Measurements from ENCODE around the gene MEAK7. TPM values are rescaled to one million over a fixed set of nuclear protein-coding genes. Genes with fewer than 3 reads are reported as not detected.

The MEAK7 gene
- total RNA-seq, 4 donors from 2014 or later = 20.3 to 29.1 (median 21.8) TPM

GRCh38 chr16:84500531-84500930 lies 3.9 kb downstream of the MEAK7 start:
- intact Hi-C loops (cut with DNase I; ENCODE audit: low total_unique reads) = no loop called here
- in situ Hi-C loops (cut with MboI; ENCODE audit: low pct_ligation_motif_present in 1 of 4, low pct_unique_long_range_greater_than_20kb in 1 of 4, low sequenced_read_pairs in 3 of 4) = loop anchor here in 2 of 4 donors (25.0 kb wide), 2 partner anchors 212 to 237 kb away; no protein-coding TSS in a partner anchor
- Histone ChIP-seq H3K36me3 (peaks cover 0 to 20% (median under 1%) of the 10 kb centered on the region in 4 donors), H3K4me3 (no peak overlapping the region), H3K27me3 (no peaks in the 10 kb centered on the region), H3K9me3 (no peaks in the 10 kb centered on the region), H3K4me1 (peaks cover 12 to 17% (median 14%) of the 10 kb centered on the region in 4 donors), H3K27ac (no peak overlapping the region)
- no peak for DNase-seq
- TF ChIP-seq, protein P1, sequence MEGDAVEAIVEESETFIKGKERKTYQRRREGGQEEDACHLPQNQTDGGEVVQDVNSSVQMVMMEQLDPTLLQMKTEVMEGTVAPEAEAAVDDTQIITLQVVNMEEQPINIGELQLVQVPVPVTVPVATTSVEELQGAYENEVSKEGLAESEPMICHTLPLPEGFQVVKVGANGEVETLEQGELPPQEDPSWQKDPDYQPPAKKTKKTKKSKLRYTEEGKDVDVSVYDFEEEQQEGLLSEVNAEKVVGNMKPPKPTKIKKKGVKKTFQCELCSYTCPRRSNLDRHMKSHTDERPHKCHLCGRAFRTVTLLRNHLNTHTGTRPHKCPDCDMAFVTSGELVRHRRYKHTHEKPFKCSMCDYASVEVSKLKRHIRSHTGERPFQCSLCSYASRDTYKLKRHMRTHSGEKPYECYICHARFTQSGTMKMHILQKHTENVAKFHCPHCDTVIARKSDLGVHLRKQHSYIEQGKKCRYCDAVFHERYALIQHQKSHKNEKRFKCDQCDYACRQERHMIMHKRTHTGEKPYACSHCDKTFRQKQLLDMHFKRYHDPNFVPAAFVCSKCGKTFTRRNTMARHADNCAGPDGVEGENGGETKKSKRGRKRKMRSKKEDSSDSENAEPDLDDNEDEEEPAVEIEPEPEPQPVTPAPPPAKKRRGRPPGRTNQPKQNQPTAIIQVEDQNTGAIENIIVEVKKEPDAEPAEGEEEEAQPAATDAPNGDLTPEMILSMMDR (IDR thresholded peaks at IDR 0.05) = no peak
- TF ChIP-seq POLR2AphosphoS5 (IDR thresholded peaks at IDR 0.05) (no peak), EP300 (IDR thresholded peaks at IDR 0.05; ENCODE audit: low read depth) (no peak), POLR2A (IDR thresholded peaks at IDR 0.05) (no peak)
- 90% methylated on average over 13 of the region's 13 CpGs; no CpG with 5 or more reads in 1 of the 2 donors for WGBS, 2 donors (ENCODE audit: low coverage in 1 of 2)

DNA sequence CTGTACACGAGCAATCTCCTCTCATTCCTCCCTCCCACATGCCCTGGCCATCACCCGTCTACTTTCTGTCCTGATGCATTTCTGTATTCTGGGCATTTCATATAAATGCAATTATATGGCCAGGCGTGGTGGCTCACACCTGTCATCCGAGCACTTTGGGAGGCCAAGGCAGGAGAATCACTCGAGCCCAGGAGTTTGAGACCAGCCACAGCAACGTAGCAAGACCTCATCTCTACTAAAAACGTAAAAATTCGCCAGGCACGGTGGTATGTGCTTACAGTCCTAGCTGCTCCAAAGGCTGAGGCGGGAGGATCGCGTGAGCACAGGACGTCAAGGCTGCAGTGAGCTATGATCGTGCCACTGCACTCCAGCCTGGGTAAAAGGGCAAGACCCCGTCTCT lies 4.8 kb downstream of the MEAK7 start:
- Histone ChIP-seq H3K9me3 (no peaks in the 10 kb centered on the region), H3K27ac (no peak overlapping the region), H3K27me3 (no peaks in the 10 kb centered on the region), H3K4me3 (no peak overlapping the region), H3K4me1 (peaks cover 5 to 8% (median 7%) of the 10 kb centered on the region in 4 donors), H3K36me3 (peaks cover 0 to 24% (median 5%) of the 10 kb centered on the region in 4 donors)
- TF ChIP-seq EP300 (IDR thresholded peaks at IDR 0.05; ENCODE audit: low read depth) (no peak), POLR2AphosphoS5 (IDR thresholded peaks at IDR 0.05) (no peak), POLR2A (IDR thresholded peaks at IDR 0.05) (no peak)
- TF ChIP-seq, protein P1 (IDR thresholded peaks at IDR 0.05) = no peak
- in situ Hi-C loops (cut with MboI; ENCODE audit: low pct_ligation_motif_present in 1 of 4, low pct_unique_long_range_greater_than_20kb in 1 of 4, low sequenced_read_pairs in 3 of 4) (loop anchor here (25.0 kb wide), 5 partner anchors 213 to 537 kb away; partner anchors contain the start of genes NECAB2 (in 2 of the 4), OSGIN1 (in 2 of the 4) and MBTPS1 (in 1 of the 4)), intact Hi-C loops (cut with DNase I; ENCODE audit: low total_unique reads) (no loop called here)
- WGBS, 2 donors (ENCODE audit: low coverage in 1 of 2) = 88 to 93% methylated on average over 7 to 15 of the region's 15 CpGs
- DNase-seq = no peak

DNA sequence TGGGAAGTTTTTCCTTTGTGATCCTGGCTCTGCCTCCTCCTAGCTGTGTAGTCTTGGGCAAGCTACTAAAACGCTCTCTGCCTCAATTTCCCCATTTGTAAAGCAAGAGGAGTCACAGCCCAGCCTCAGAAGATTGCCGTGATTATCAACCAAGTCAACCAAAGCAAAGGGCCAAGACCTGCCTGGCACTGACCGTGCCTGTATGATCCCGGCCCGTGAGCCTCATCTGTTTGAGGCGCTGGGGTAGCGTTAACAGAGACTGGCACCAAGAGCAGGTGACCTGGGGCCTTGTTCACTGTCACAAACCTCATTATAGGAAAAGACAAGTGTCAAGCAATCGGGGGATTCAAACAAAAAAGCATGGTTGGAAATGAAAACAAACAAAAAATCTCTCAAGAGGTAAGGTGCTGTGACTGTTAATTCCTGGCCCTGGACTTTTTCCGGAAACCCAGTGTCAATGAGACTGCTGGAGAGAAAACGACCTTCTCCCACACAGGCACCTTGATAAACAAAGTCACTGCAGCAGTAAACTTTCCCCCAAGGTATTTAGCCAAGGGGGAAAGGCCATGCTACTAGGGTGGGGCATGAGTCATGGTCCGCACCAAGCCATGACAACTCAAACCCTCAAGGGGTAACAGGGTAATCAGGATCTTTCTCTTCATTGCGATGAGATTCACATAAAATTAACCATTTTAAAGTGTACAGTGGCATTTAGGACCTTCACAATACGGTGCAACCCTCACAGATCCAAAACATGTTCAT lies 5.4 kb downstream of the MEAK7 start:
- no peak overlapping the region for H3K4me3 ChIP-seq
- TF ChIP-seq EP300 (IDR thresholded peaks at IDR 0.05; ENCODE audit: low read depth) (no peak), POLR2AphosphoS5 (IDR thresholded peaks at IDR 0.05) (no peak)
- TF ChIP-seq, protein P1 (IDR thresholded peaks at IDR 0.05) = no peak
- H3K27ac ChIP-seq = no peak overlapping the region
- peaks cover 0 to 24% (median 8%) of the 10 kb centered on the region in 4 donors for H3K36me3 ChIP-seq
- in situ Hi-C loops (cut with MboI; ENCODE audit: low pct_ligation_motif_present in 1 of 4, low pct_unique_long_range_greater_than_20kb in 1 of 4, low sequenced_read_pairs in 3 of 4) = loop anchor here in 3 of 4 donors (25.0 kb wide), 3 partner anchors 387 to 537 kb away; partner anchors contain the start of genes NECAB2 (in 2 of the 3), OSGIN1 (in 2 of the 3) and MBTPS1 (in 1 of the 3)
- no peak for DNase-seq
- WGBS, 2 donors (ENCODE audit: low coverage in 1 of 2) = 87 to 88% methylated on average over 10 to 13 of the region's 13 CpGs
- no peaks in the 10 kb centered on the region for H3K9me3 ChIP-seq
- H3K4me1 ChIP-seq = peaks cover 4 to 8% (median 6%) of the 10 kb centered on the region in 4 donors
- no peaks in the 10 kb centered on the region for H3K27me3 ChIP-seq
- intact Hi-C loops (cut with DNase I; ENCODE audit: low total_unique reads) = no loop called here

DNA sequence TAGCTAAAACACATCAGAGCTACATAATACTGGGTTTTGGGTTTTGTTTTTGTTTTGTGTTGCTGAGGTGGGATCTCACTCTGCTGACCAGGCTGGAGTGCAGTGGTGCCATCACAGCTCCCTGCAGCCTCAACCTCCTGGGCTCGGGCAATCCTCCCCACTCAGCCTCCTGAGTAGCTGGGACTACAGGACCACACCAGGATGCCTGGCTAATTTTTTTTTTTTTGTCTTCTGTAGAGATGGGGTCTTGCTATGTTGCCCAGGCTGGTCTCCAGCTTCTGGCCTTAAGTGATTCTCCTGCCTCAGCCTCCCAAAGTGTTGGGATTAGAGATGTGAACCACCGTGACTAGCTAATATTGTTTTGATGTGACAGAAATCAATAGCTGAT lies 6.2 kb downstream of the MEAK7 start:
- DNase-seq = no peak
- no peak overlapping the region for H3K4me3 ChIP-seq
- no peaks in the 10 kb centered on the region for H3K4me1 ChIP-seq
- in situ Hi-C loops (cut with MboI; ENCODE audit: low pct_ligation_motif_present in 1 of 4, low pct_unique_long_range_greater_than_20kb in 1 of 4, low sequenced_read_pairs in 3 of 4) = loop anchor here in 3 of 4 donors (25.0 kb wide), 3 partner anchors 386 to 536 kb away; partner anchors contain the start of genes NECAB2 (in 2 of the 3), OSGIN1 (in 2 of the 3) and MBTPS1 (in 1 of the 3)
- no peaks in the 10 kb centered on the region for H3K27me3 ChIP-seq
- TF ChIP-seq EP300 (IDR thresholded peaks at IDR 0.05; ENCODE audit: low read depth) (no peak), POLR2A (IDR thresholded peaks at IDR 0.05) (no peak), POLR2AphosphoS5 (IDR thresholded peaks at IDR 0.05) (no peak)
- TF ChIP-seq, protein P1 (IDR thresholded peaks at IDR 0.05) = no peak
- H3K27ac ChIP-seq = no peak overlapping the region
- 94% methylated on average over 2 of the region's 2 CpGs; no CpG with 5 or more reads in 1 of the 2 donors for WGBS, 2 donors (ENCODE audit: low coverage in 1 of 2)
- intact Hi-C loops (cut with DNase I; ENCODE audit: low total_unique reads) = no loop called here
- H3K9me3 ChIP-seq = peaks cover 0 to 7% of the 10 kb centered on the region in 2 donors
- H3K36me3 ChIP-seq = peaks cover 0 to 31% (median 12%) of the 10 kb centered on the region in 4 donors

Data from transverse colon (tissue), 4 donors.